Heart left ventricle (tissue), 16 donors: ENCODE data around the gene ZC3H7A. TPM values are rescaled to one million over a fixed set of nuclear protein-coding genes. Genes with fewer than 3 reads are reported as not detected.

Source experiments
- ATAC-seq, 4 donors: fragments of 200-7000 bp; cut with Tn5 transposase; one replicate each; pipeline ENCODE4 v1.9.1; 2020 to 2022; ENCODE audit warnings: moderate library complexity in 4 of 4, mild to moderate bottlenecking in 3 of 4, moderate number of reproducible peaks in 1 of 4
- DNase-seq, 5 donors: peaks; one replicate each; pipeline ENCODE4 v3.0.0-alpha.2; 2020
- H3K27ac ChIP-seq, 12 donors: fragments of 200-600 bp; sonication (generic) in 4 of 12; one replicate each; pipeline versions ENCODE4 v1.5.0 to v1.8.0; 2016 to 2022; ENCODE audit warnings: mild to moderate bottlenecking in 2 of 12
- H3K27me3 ChIP-seq, 9 donors: fragments of 200-600 bp; sonication (generic) in 2 of 9; one replicate each; pipeline versions ENCODE4 v1.5.1 to v1.8.0; 2016 to 2022; ENCODE audit warnings: mild to moderate bottlenecking in 3 of 9
- H3K36me3 ChIP-seq, 9 donors: fragments of 200-600 bp; sonication (generic) in 2 of 9; one replicate each; pipeline versions ENCODE4 v1.5.0 to v1.8.0; 2018 to 2022; ENCODE audit warnings: mild to moderate bottlenecking in 2 of 9
- H3K4me1 ChIP-seq, 12 donors: fragments of 200-600 bp; sonication (generic) in 4 of 12; one replicate each; pipeline versions ENCODE4 v1.5.0 to v1.8.0; 2016 to 2022; ENCODE audit warnings: mild to moderate bottlenecking in 3 of 12
- H3K4me3 ChIP-seq, 12 donors: fragments of 200-600 bp; sonication (generic) in 4 of 12; one replicate each; pipeline versions ENCODE4 v1.5.0 to v1.8.0; 2017 to 2022; ENCODE audit warnings: mild to moderate bottlenecking in 9 of 12, moderate library complexity in 4 of 12
- H3K9me3 ChIP-seq, 12 donors: fragments of 200-600 bp; sonication (generic) in 4 of 12; one replicate each; pipeline versions ENCODE4 v1.5.0 to v1.8.0; 2016 to 2022; ENCODE audit warnings: mild to moderate bottlenecking in 1 of 12
- CTCF ChIP-seq, 12 donors: fragments of 200-600 bp; sonication (generic) in 4 of 12; IDR thresholded peaks; one replicate each; pipeline versions ENCODE4 v1.5.0 to v1.8.0; 2018 to 2022; ENCODE audit warnings: antibody characterized with exemption in 12 of 12, mild to moderate bottlenecking in 5 of 12
- POLR2A ChIP-seq, 2 donors: fragments of 450-650 bp; IDR thresholded peaks; one replicate each; pipeline ENCODE4 v1.6.1; 2017; ENCODE audit warnings: antibody characterized with exemption in 2 of 2, mild to moderate bottlenecking in 2 of 2, moderate library complexity in 2 of 2
- WGBS, 4 donors: extraction: QIAGEN DNeasy Blood & Tissue Kit in 2 of 4; methylation state at CpG; one replicate each; pipeline versions ENCODE4 v1.1.5 to v1.1.7; 2013 to 2018; 5-methylcytosine and 5-hydroxymethylcytosine counted together
- intact Hi-C, 10 donors: fragments of 100-400 bp; cut with DNase I; formaldehyde crosslinking; loops; one replicate each; pipeline versions ENCODE4 v1.11.1 to v1.14.2; 2022
- polyA plus RNA-seq, 2 donors: library from polyadenylated mRNA; stranded (reverse); fragments of 200-250 nt; gene quantifications; one replicate each; pipeline ENCODE4 v1.2.3, GENCODE V29; 2013
- total RNA-seq, 9 donors: library from RNA; depleted of rRNA in 2 of 9; stranded (reverse); fragments of >200 nt in 2 of 9; fragmentation: NEBNext Ultra II Directional in 3 of 9; extraction: Animal tissue kit (Norgen Biotek cat#: 25700) in 3 of 9; gene quantifications; one replicate each; pipeline versions ENCODE4 v1.1.0 to v1.2.4, GENCODE V29; 2016 to 2023
- donor health status: ischemic (EF 13 %, LVEDD 7.1; RV severe dilation, severe dysfunction).
- donor health status: healthy with polysubstance abuse.
- donor health status: DM: no; HTN: yes; CAD: no.
- donor health status: DM: no; HTN: no; CAD: no.
- donor health status: ischemic (EF 25% LVEDD 6.9; RV normal size, moderate dysfunction).
- donor health status: ischemic (EF 25% LVEDD 5.7; RV mildly dilated, moderate dysfunction).
- donor health status: healthy.
- donor health status: DM: yes; HTN: yes; CAD: no.
- donor health status: ischemic (EF 35%, LVEDD 5.7; RV mildly dilated, moderate dysfunction).
- donor health status: nonischemic (EF 11% LVEDD 7.7; RV severe dilation, severe dysfunction).
- donor health status: DM: yes; HTN: yes; CAD: no.
- donor health status: PGD.
- donor health status: ischemic (EF 29% LVEDD 5.4; RV normal size, mild dysfunction).
- donor health status: nonischemic (EF 23%, LVEDD 6.1; RV moderate dilation, normal function).

ZC3H7A gene
- total and polyA plus RNA-seq, 11 donors, result 16.9 to 42.3 (median 27.9) TPM

DNA sequence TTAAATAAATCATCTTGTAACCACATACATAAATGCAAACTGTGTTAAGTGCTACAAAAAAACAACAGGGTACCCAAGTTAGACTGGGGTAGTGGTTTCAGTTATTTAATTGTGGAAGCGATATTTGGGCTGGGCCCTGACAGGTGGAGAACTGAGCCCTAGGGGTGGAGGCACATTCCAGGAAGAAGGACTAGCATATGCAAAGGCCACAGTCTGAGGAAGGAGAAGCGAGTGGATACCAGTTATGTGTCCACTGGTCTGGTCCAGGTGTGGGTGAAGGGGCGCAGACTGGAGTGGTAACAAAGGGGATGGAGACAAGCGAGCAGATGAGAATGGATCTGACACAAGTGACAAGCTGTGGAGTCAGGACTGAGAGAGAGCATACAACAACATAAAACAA, 77.3 kb downstream of the ZC3H7A start:
- WGBS, 4 donors, result 93 to 98% (median 98%) methylated on average over 4 of the region's 4 CpGs
- Histone ChIP-seq H3K4me1 (peaks cover 0 to 11% (median 0%) of the 10 kb centered on the region in 12 donors), H3K4me3 (no peak overlapping the region), H3K9me3 (no peaks in the 10 kb centered on the region), H3K36me3 (peaks cover 0 to 89% (median 81%) of the 10 kb centered on the region in 9 donors), H3K27ac (no peak overlapping the region), H3K27me3 (no peaks in the 10 kb centered on the region)
- no peak for TF ChIP-seq CTCF (IDR thresholded peaks at IDR 0.05)
- no peak for TF ChIP-seq POLR2A (IDR thresholded peaks at IDR 0.05)
- intact Hi-C loops, result loop anchor here in 5 of 10 donors (5.0 to 10.0 kb wide), 5 partner anchors 75 to 755 kb away; a partner anchor contains a TSS
- DNase-seq, result no peak
- no peak for ATAC-seq

DNA sequence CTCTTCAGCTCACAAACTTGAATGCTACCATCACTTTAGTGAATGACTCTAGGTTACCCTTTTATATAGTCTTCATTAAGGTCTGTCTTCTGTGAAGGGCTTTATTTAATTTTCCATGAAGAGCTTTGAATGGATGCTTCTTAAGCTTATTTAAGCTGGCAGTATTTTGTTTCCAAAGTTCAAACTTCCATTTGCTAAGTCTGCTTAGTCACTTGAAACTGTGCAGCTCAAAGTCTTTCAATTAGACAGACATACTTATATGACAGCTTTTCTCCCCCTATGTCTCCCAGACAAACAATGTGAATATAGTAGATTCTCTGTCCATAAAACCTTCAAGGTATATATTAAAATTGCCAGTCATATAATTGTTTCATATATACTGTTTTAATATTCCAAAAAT, 77.9 kb downstream of the ZC3H7A start:
- peaks cover 0 to 88% (median 75%) of the 10 kb centered on the region in 9 donors for H3K36me3 ChIP-seq
- intact Hi-C loops, result loop anchor here in 5 of 10 donors (5.0 to 10.0 kb wide), 4 partner anchors 74 to 754 kb away; no protein-coding TSS in a partner anchor
- no peak for TF ChIP-seq POLR2A (IDR thresholded peaks at IDR 0.05)
- TF ChIP-seq CTCF (IDR thresholded peaks at IDR 0.05), result no peak
- H3K4me3 ChIP-seq, result no peak overlapping the region
- no peaks in the 10 kb centered on the region for H3K27me3 ChIP-seq
- ATAC-seq (no peak), DNase-seq (no peak)
- H3K27ac ChIP-seq, result no peak overlapping the region
- H3K9me3 ChIP-seq, result no peaks in the 10 kb centered on the region
- peaks cover 0 to 16% (median 0%) of the 10 kb centered on the region in 12 donors for H3K4me1 ChIP-seq

GRCh38 chr16:11717811-11718210, 79.2 kb downstream of the ZC3H7A start:
- H3K9me3 ChIP-seq, result no peaks in the 10 kb centered on the region
- ATAC-seq, result no peak
- peaks cover 0 to 15% (median 0%) of the 10 kb centered on the region in 12 donors for H3K4me1 ChIP-seq
- no peak for DNase-seq
- intact Hi-C loops, result loop anchor here in 5 of 10 donors (5.0 to 10.0 kb wide), 4 partner anchors 73 to 753 kb away; no protein-coding TSS in a partner anchor
- no peak overlapping the region for H3K4me3 ChIP-seq
- H3K36me3 ChIP-seq, result peaks cover 0 to 88% (median 74%) of the 10 kb centered on the region in 9 donors
- WGBS, 4 donors, result 67 to 86% (median 78%) methylated on average over 5 of the region's 5 CpGs
- no peaks in the 10 kb centered on the region for H3K27me3 ChIP-seq
- TF ChIP-seq CTCF (IDR thresholded peaks at IDR 0.05) (no peak), POLR2A (IDR thresholded peaks at IDR 0.05) (no peak)
- H3K27ac ChIP-seq, result peak overlapping the region in 1 of 12 donors; percentile 19

DNA sequence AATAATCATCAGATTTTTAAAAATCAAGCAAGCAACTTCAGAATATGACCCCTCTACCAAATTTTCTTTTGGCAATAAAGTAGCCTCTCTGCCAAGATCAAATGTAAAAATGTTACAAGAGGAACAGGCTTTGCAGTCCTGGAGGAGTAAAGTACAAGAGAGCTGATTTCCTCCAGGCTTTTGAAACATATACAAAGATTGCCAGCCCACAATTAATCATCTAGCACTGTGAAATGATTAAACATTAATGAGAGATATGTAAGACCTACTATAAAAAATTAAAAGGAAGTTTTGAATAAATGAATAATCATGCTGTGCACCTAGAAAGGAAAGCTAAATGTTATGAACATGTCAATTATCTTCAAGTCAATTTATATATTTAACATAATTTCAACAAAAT, 80.7 kb downstream of the ZC3H7A start:
- H3K36me3 ChIP-seq, result peaks cover 0 to 81% (median 71%) of the 10 kb centered on the region in 9 donors
- H3K27ac ChIP-seq, result no peak overlapping the region
- peaks cover 0 to 10% (median 0%) of the 10 kb centered on the region in 12 donors for H3K4me1 ChIP-seq
- intact Hi-C loops, result loop anchor here in 5 of 10 donors (5.0 to 10.0 kb wide), 4 partner anchors 72 to 752 kb away; no protein-coding TSS in a partner anchor
- no peaks in the 10 kb centered on the region for H3K9me3 ChIP-seq
- ATAC-seq, result no peak
- no peak for DNase-seq
- TF ChIP-seq POLR2A (IDR thresholded peaks at IDR 0.05) (no peak), CTCF (IDR thresholded peaks at IDR 0.05) (no peak)
- no peaks in the 10 kb centered on the region for H3K27me3 ChIP-seq
- H3K4me3 ChIP-seq, result no peak overlapping the region
